ENCODE measurements around the gene HSPB7. TPM values are rescaled to one million over a fixed set of nuclear protein-coding genes. Genes with fewer than 3 reads are reported as not detected.
A peak's percentile ranks its signal among the peaks of the same experiment; 100 is the strongest.

HSPB7 gene
- total RNA-seq, 1 donor from 2014 or later = 160 TPM

DNA sequence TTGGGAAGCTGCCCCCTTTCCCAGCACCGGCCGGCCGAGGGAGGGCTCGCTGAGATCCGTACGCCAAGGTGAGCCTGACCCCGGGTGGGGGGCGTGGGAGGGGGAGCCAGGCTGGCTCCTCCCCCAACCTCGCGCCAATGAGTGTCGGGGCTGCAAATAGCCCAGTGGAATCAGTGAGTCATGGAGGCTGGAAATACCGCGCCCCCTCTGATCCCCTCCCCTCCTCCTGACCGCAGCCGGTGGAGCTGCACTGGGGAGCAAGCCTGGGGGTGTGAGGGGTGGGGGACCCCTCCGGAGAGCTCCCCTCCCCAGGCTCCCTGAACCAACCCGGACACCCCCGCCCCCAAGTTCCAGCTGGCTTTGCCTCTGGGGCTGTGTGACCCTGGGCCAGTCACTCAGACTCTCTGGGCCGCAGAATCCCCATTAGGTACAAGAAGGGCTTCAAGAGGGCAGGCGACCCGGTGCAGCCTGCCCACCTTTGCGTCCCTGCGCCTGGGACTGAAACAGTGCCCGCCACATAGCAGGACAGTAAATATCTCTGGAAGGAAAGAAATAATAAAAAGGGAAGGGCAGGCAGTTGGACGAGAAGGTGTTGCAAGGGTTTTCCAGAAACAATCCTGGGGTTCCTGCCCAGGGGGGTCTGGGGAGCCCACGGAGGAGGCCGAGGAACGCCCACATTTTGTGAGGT, 4.5 kb downstream of the HSPB7 start:
- peak; percentile 87 for DNase-seq (ENCODE audit: low spot score)
- peaks cover 4% of the 10 kb centered on the region for H3K36me3 Mint-ChIP-seq (ENCODE audit: low read depth)
- TF ChIP-seq, protein P1, sequence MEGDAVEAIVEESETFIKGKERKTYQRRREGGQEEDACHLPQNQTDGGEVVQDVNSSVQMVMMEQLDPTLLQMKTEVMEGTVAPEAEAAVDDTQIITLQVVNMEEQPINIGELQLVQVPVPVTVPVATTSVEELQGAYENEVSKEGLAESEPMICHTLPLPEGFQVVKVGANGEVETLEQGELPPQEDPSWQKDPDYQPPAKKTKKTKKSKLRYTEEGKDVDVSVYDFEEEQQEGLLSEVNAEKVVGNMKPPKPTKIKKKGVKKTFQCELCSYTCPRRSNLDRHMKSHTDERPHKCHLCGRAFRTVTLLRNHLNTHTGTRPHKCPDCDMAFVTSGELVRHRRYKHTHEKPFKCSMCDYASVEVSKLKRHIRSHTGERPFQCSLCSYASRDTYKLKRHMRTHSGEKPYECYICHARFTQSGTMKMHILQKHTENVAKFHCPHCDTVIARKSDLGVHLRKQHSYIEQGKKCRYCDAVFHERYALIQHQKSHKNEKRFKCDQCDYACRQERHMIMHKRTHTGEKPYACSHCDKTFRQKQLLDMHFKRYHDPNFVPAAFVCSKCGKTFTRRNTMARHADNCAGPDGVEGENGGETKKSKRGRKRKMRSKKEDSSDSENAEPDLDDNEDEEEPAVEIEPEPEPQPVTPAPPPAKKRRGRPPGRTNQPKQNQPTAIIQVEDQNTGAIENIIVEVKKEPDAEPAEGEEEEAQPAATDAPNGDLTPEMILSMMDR (IDR thresholded peaks at IDR 0.05) = no peak
- H3K27ac Mint-ChIP-seq (ENCODE audit: unreplicated experiment) = peak overlapping the region; percentile 92
- no peaks in the 10 kb centered on the region for H3K9me3 Mint-ChIP-seq (ENCODE audit: low read depth)
- H3K4me3 Mint-ChIP-seq (ENCODE audit: unreplicated experiment) = peak overlapping the region; percentile 46
- H3K4me1 Mint-ChIP-seq (ENCODE audit: low read depth) = peaks cover 55% of the 10 kb centered on the region
- H3K27me3 Mint-ChIP-seq (ENCODE audit: low read depth) = no peaks in the 10 kb centered on the region

- Mint-ChIP-seq H3K4me1 (ENCODE audit: low read depth) (peaks cover 49% of the 10 kb centered on the region), H3K27ac (ENCODE audit: unreplicated experiment) (peak overlapping the region; percentile 92), H3K27me3 (ENCODE audit: low read depth) (no peaks in the 10 kb centered on the region), H3K4me3 (ENCODE audit: unreplicated experiment) (no peak overlapping the region), H3K36me3 (ENCODE audit: low read depth) (peaks cover 4% of the 10 kb centered on the region), H3K9me3 (ENCODE audit: low read depth) (no peaks in the 10 kb centered on the region)
- peak; percentile 76 for DNase-seq (ENCODE audit: low spot score)
- TF ChIP-seq, protein P1 (IDR thresholded peaks at IDR 0.05) = peak; percentile 22
Observed at GRCh38 chr1:16012590-16013219, 5.1 kb downstream of the HSPB7 start.

- Mint-ChIP-seq H3K4me1 (ENCODE audit: low read depth) (peaks cover 44% of the 10 kb centered on the region), H3K36me3 (ENCODE audit: low read depth) (peaks cover 4% of the 10 kb centered on the region), H3K4me3 (ENCODE audit: unreplicated experiment) (no peak overlapping the region), H3K27me3 (ENCODE audit: low read depth) (no peaks in the 10 kb centered on the region), H3K27ac (ENCODE audit: unreplicated experiment) (peak overlapping the region; percentile 41), H3K9me3 (ENCODE audit: low read depth) (no peaks in the 10 kb centered on the region)
- TF ChIP-seq, protein P1 (IDR thresholded peaks at IDR 0.05) = no peak
- no peak for DNase-seq (ENCODE audit: low spot score)
Observed at GRCh38 chr1:16011936-16012589, 5.8 kb downstream of the HSPB7 start.

- no peak for DNase-seq (ENCODE audit: low spot score)
- Mint-ChIP-seq H3K27ac (ENCODE audit: unreplicated experiment) (peak overlapping the region; percentile 38), H3K36me3 (ENCODE audit: low read depth) (peaks cover 4% of the 10 kb centered on the region), H3K9me3 (ENCODE audit: low read depth) (no peaks in the 10 kb centered on the region), H3K27me3 (ENCODE audit: low read depth) (no peaks in the 10 kb centered on the region), H3K4me3 (ENCODE audit: unreplicated experiment) (no peak overlapping the region), H3K4me1 (ENCODE audit: low read depth) (peaks cover 39% of the 10 kb centered on the region)
- TF ChIP-seq, protein P1 (IDR thresholded peaks at IDR 0.05) = no peak
Observed at GRCh38 chr1:16010837-16011236, 7.0 kb downstream of the HSPB7 start.

- peak; percentile 87 for DNase-seq (ENCODE audit: low spot score)
- TF ChIP-seq, protein P1 (IDR thresholded peaks at IDR 0.05) = no peak
- H3K4me1 Mint-ChIP-seq (ENCODE audit: low read depth) = peaks cover 28% of the 10 kb centered on the region
- H3K4me3 Mint-ChIP-seq (ENCODE audit: unreplicated experiment) = no peak overlapping the region
- no peaks in the 10 kb centered on the region for H3K9me3 Mint-ChIP-seq (ENCODE audit: low read depth)
- no peaks in the 10 kb centered on the region for H3K36me3 Mint-ChIP-seq (ENCODE audit: low read depth)
- no peaks in the 10 kb centered on the region for H3K27me3 Mint-ChIP-seq (ENCODE audit: low read depth)
- no peak overlapping the region for H3K27ac Mint-ChIP-seq (ENCODE audit: unreplicated experiment)
Observed at GRCh38 chr1:16009678-16010077, 8.2 kb downstream of the HSPB7 start.
